Stomach (tissue), 9 donors: ENCODE measurements around the gene CLIC6. TPM values are rescaled to one million over a fixed set of nuclear protein-coding genes. Genes with fewer than 3 reads are reported as not detected.

Source experiments
- DNase-seq, 2 donors: peaks; one replicate each; pipeline versions ENCODE4 v3.0.0 to v3.0.0-alpha.2; 2013 to 2019
- H3K27ac ChIP-seq, 5 donors: fragments of 200-600 bp in 4 of 5; sonication (generic) in 4 of 5; one replicate each; pipeline ENCODE4 v1.5.1; 2013 to 2019; ENCODE audit warnings: mild to moderate bottlenecking in 1 of 5, moderate library complexity in 1 of 5
- H3K27me3 ChIP-seq, 3 donors: fragments of 200-600 bp; sonication (generic); one replicate each; pipeline ENCODE4 v1.5.1; 2017 to 2019; ENCODE audit warnings: mixed run types in 1 of 3
- H3K36me3 ChIP-seq, 4 donors: fragments of 200-600 bp; sonication (generic); 1 replicate in 3 of 4; 2 replicates in 1 of 4; pipeline ENCODE4 v1.5.1; 2016 to 2019
- H3K4me1 ChIP-seq, 4 donors: fragments of 200-600 bp; sonication (generic); one replicate each; pipeline ENCODE4 v1.5.1; 2016 to 2019
- H3K4me3 ChIP-seq, 4 donors: fragments of 200-600 bp; sonication (generic) in 3 of 4; one replicate each; pipeline ENCODE4 v1.5.1; 2016 to 2019; ENCODE audit warnings: mild to moderate bottlenecking in 1 of 4
- H3K9me3 ChIP-seq, 4 donors: fragments of 200-600 bp; sonication (generic); one replicate each; pipeline ENCODE4 v1.5.1; 2016 to 2019
- CTCF ChIP-seq, 7 experiments: fragments of 450-650 bp in 4 of 7; fragments of 200-600 bp in 3 of 7; sonication (generic) in 3 of 7; IDR thresholded peaks; one replicate each; pipeline ENCODE4 v1.5.1; 2016 to 2019; ENCODE audit warnings: antibody characterized with exemption in 7 of 7, control low read depth in 2 of 7, mild to moderate bottlenecking in 1 of 7
- EP300 ChIP-seq: sonication (generic); formaldehyde crosslinking; IDR thresholded peaks from one replicate; pipeline ENCODE4 v1.6.1; 2017; ENCODE audit warnings: antibody characterized with exemption
- POLR2A ChIP-seq, 4 donors: fragments of 450-650 bp; IDR thresholded peaks; one replicate each; pipeline ENCODE4 v1.6.1; 2016; ENCODE audit warnings: antibody characterized with exemption in 4 of 4, control low read depth in 2 of 4, mild to moderate bottlenecking in 1 of 4, moderate library complexity in 1 of 4
- POLR2AphosphoS5 ChIP-seq, 3 donors: sonication (generic); formaldehyde crosslinking; IDR thresholded peaks; one replicate each; pipeline ENCODE4 v1.6.1; 2016; ENCODE audit warnings: antibody characterized with exemption in 3 of 3
- WGBS, 5 donors: extraction: QIAGEN DNeasy Blood & Tissue Kit in 3 of 5; methylation state at CpG; one replicate each; pipeline versions ENCODE4 v1.1.5 to v1.1.7; 2013 to 2018; 5-methylcytosine and 5-hydroxymethylcytosine counted together
- intact Hi-C: fragments of 100-400 bp; cut with DNase I; formaldehyde crosslinking; loops from one replicate; pipeline ENCODE4 v1.15.1; 2023; ENCODE audit warnings: low total_unique reads
- polyA plus RNA-seq, 3 donors: library from polyadenylated mRNA; stranded (reverse); fragments of 200-250 nt; gene quantifications; one replicate each; pipeline ENCODE4 v1.2.3, GENCODE V29; 2013
- total RNA-seq, 5 donors: library from RNA; depleted of rRNA; stranded (reverse); fragments of >200 nt; gene quantifications; one replicate each; pipeline versions ENCODE4 v1.1.0 to v1.2.3, GENCODE V29; 2014 to 2016
- donor health status: healthy with polysubstance abuse.
- donor health status: Bipolar disorder and iron deficiency.
- donor health status: healthy.

The CLIC6 gene
- total and polyA plus RNA-seq, 8 donors = 3.8 to 103 (median 64.8) TPM

DNA sequence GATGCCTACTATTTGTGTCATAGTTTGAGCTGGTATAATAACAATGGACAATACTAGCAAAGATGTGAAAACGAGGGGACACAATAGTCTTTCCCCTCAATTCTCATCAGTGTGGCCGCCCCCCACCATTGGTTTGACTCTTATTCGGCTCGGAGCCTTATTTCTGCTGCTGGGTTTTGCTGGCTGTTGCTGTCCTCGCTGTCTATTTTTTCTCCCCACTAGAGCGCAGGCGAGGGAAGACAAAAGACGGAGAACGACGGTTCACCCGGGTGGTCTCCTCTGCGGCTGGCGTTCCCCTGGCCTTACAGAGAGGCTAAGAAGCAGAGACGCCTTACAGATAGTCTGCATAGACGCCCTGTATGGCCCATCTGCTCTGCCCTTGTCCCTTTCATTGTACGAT lies 19.4 kb downstream of the CLIC6 start:
- peaks cover 17 to 45% (median 29%) of the 10 kb centered on the region in 4 donors for H3K4me1 ChIP-seq
- intact Hi-C loops = no loop called here
- no peak overlapping the region for H3K27ac ChIP-seq
- H3K36me3 ChIP-seq = no peaks in the 10 kb centered on the region
- H3K9me3 ChIP-seq = no peaks in the 10 kb centered on the region
- peaks cover 0 to 11% (median 0%) of the 10 kb centered on the region in 3 donors for H3K27me3 ChIP-seq
- TF ChIP-seq CTCF (IDR thresholded peaks at IDR 0.05) = no peak
- TF ChIP-seq POLR2A (IDR thresholded peaks at IDR 0.05) = no peak
- TF ChIP-seq POLR2AphosphoS5 (IDR thresholded peaks at IDR 0.05) = no peak
- no peak for TF ChIP-seq EP300
- DNase-seq = no peak
- WGBS, 5 donors = 47 to 95% (median 94%) methylated on average over 16 of the region's 16 CpGs
- no peak overlapping the region for H3K4me3 ChIP-seq

- WGBS, 5 donors = 91 to 98% (median 95%) methylated on average over 5 of the region's 5 CpGs
- H3K4me1 ChIP-seq = peaks cover 17 to 51% (median 31%) of the 10 kb centered on the region in 4 donors
- intact Hi-C loops = no loop called here
- H3K27me3 ChIP-seq = peaks cover 0 to 11% (median 0%) of the 10 kb centered on the region in 3 donors
- H3K4me3 ChIP-seq = no peak overlapping the region
- peak overlapping the region in 1 of 5 donors; percentile 90 for H3K27ac ChIP-seq
- no peak for TF ChIP-seq POLR2AphosphoS5 (IDR thresholded peaks at IDR 0.05)
- no peak for TF ChIP-seq EP300
- TF ChIP-seq POLR2A (IDR thresholded peaks at IDR 0.05) = no peak
- no peak for TF ChIP-seq CTCF (IDR thresholded peaks at IDR 0.05)
- no peaks in the 10 kb centered on the region for H3K9me3 ChIP-seq
- no peak for DNase-seq
- H3K36me3 ChIP-seq = no peaks in the 10 kb centered on the region
These were observed 19.9 kb downstream of the CLIC6 start for GRCh38 chr21:34688715-34689114.

DNA sequence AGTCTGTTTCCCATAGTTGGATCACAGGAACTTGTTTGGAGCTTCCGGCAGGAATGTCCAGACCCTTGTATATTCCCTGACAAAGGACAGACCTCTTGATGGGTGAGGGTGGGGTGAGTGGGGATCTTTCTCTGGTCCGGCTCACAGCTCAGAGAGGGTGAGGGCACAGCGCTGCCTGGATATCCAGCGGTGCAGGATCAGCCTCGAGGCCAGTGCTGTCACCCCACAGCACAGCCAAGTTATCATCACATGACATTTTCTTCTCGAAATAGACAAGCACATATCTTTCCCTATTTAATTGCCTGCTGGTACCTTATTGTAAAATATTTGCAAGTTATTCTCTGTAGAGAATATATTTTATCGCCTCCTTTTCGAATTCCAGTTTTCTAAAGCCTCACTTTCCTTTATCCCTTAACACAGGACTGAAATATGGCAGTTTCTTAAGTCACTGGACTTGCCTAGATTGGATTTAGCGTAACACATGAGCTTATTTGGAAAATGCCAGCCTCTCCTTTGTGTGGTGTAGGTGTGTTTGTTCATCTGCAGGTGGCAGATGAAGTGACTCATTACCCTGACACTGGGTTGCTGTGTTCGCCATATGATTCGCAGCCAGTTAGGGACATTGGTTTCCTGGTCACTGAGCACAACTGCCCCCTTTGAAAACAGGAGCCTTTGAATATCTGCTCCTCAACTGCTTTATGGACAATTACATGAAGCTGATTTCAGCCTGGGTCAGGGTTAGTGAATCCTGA lies 21.4 kb downstream of the CLIC6 start:
- peak overlapping the region; percentile 74 to 91 (median 83) for H3K27ac ChIP-seq
- DNase-seq = peak; percentile 52 to 89
- no peaks in the 10 kb centered on the region for H3K36me3 ChIP-seq
- H3K27me3 ChIP-seq = peaks cover 0 to 11% (median 0%) of the 10 kb centered on the region in 3 donors
- WGBS, 5 donors = 43 to 72% (median 58%) methylated on average over 11 of the region's 11 CpGs
- no peak for TF ChIP-seq POLR2A (IDR thresholded peaks at IDR 0.05)
- peak in 2 of 3 donors; percentile 67 to 73 for TF ChIP-seq POLR2AphosphoS5 (IDR thresholded peaks at IDR 0.05)
- TF ChIP-seq CTCF (IDR thresholded peaks at IDR 0.05) = no peak
- TF ChIP-seq EP300 = no peak
- intact Hi-C loops = no loop called here
- H3K9me3 ChIP-seq = no peaks in the 10 kb centered on the region
- peaks cover 17 to 45% (median 27%) of the 10 kb centered on the region in 4 donors for H3K4me1 ChIP-seq
- no peak overlapping the region for H3K4me3 ChIP-seq

GRCh38 chr21:34690793-34691175 lies 22.0 kb downstream of the CLIC6 start:
- Histone ChIP-seq H3K27ac (peak overlapping the region; percentile 74 to 91 (median 83)), H3K9me3 (no peaks in the 10 kb centered on the region), H3K36me3 (no peaks in the 10 kb centered on the region), H3K4me3 (no peak overlapping the region), H3K4me1 (peaks cover 19 to 50% (median 27%) of the 10 kb centered on the region in 4 donors), H3K27me3 (peaks cover 0 to 11% (median 0%) of the 10 kb centered on the region in 3 donors)
- TF ChIP-seq CTCF (IDR thresholded peaks at IDR 0.05) = no peak
- no peak for DNase-seq
- intact Hi-C loops = no loop called here
- WGBS, 5 donors = 18 to 43% (median 34%) methylated on average over 2 of the region's 2 CpGs
